CMK (cell line): ENCODE results near the gene OFD1.

Experiments used
- DNase-seq: peaks from one replicate; pipeline ENCODE4 v3.0.0-alpha.2; 2010; ENCODE audit warnings: low read depth

Gene OFD1, protein sequence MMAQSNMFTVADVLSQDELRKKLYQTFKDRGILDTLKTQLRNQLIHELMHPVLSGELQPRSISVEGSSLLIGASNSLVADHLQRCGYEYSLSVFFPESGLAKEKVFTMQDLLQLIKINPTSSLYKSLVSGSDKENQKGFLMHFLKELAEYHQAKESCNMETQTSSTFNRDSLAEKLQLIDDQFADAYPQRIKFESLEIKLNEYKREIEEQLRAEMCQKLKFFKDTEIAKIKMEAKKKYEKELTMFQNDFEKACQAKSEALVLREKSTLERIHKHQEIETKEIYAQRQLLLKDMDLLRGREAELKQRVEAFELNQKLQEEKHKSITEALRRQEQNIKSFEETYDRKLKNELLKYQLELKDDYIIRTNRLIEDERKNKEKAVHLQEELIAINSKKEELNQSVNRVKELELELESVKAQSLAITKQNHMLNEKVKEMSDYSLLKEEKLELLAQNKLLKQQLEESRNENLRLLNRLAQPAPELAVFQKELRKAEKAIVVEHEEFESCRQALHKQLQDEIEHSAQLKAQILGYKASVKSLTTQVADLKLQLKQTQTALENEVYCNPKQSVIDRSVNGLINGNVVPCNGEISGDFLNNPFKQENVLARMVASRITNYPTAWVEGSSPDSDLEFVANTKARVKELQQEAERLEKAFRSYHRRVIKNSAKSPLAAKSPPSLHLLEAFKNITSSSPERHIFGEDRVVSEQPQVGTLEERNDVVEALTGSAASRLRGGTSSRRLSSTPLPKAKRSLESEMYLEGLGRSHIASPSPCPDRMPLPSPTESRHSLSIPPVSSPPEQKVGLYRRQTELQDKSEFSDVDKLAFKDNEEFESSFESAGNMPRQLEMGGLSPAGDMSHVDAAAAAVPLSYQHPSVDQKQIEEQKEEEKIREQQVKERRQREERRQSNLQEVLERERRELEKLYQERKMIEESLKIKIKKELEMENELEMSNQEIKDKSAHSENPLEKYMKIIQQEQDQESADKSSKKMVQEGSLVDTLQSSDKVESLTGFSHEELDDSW

DNA sequence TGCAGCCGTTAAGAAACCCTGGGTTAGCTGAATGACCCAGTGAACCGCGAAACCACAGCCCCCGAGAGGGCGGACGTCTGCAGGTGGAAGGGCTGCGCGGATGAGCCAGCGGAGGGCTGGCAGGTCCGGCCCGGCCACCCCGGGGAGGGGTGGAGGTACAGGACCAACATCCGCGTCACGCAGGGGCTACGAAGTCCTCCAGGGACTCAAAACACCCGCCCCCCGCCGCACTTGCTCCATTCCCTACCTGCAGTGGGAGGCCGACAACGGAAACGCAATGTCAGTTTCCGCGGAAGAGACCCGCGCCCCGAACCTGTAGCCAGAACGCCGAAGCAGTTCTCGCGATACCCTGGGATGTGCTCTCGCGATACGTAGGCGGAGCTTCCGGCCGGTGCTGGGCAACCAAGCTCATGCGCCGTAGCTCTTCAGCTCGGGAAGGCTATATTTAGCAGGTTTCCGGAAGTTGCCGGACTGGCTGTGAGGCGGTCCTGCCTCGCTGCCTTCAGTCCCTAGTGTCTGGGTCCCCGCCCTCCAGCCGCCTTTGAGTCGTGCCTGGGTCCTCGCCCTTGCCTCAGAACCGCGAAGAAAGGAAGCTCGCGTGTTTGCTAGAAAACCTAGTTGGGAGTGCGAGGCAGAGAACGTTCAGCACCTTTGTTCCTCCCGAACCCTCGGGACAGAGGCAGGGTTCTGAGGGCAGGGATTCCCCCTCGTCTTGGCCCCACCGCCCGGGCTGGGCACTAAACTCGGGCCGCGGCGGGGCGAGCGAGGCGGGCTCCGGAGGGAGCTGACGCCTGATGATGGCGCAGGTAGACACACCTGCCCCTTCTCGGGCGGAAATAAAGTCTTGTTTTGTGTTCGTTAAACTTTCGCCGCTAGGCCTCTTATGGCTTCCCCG is at the start of gene OFD1, which contains the start of gene TRAPPC2:
Gene OFD1 (plus strand): TSS at position 471 of the 895 bp plus-strand sequence. CDS start 324 bp downstream, at position 795.
Gene TRAPPC2 (minus strand): TSS at position 343 of the 895 bp plus-strand sequence. CDS start 14,657 bp downstream, outside the sequence.
- DNase-seq: peak; percentile 87

DNA sequence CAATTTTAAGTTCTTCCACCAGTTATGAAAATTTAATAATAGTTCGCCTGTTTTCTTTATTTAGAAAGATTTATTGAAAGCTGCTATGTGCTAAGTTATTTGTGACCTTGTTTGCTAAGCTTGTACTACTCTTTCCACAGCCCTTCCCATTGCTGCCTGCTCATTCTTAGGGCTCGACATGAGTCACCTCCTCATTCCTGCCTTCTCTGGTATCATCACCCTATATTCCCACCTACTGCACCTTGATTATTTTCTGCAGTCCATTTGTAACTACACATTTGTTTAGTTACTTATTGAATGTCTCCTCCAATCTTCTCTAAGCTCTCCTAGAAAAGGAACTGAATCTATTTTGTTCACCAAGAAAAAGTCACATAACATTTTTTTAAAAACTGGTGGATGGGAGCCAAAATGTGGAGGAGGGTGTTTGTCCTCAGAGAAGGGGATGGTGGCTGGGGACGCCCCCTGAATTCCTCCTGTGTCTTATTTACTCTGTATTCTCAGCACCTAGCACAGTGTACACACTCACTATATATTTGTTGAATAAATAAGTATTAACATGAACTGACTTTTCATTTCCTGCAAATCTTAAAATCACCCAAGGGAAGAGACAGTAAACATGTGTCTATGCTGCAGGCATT is 49.3 kb upstream of the OFD1 start:
- DNase-seq: no peak

DNA sequence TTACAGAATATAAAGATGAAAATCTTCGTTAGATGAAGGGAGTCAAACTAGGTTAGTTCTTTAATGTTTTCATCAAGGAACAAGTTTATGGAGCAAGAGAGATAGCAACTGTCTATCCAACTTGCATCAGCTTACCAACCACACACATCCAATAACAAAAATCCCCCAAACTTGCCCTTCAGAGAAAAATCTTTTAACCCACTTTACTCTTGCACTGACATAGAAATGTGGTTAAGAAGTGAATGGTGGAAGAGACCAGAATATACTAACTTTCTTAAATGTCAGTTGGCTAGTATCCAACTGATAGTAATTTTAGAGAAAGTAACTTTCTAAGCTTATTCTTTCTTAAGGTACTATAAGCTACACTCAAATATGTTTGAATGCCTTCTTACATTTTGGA is 47.3 kb upstream of the OFD1 start:
- DNase-seq: no peak

DNA sequence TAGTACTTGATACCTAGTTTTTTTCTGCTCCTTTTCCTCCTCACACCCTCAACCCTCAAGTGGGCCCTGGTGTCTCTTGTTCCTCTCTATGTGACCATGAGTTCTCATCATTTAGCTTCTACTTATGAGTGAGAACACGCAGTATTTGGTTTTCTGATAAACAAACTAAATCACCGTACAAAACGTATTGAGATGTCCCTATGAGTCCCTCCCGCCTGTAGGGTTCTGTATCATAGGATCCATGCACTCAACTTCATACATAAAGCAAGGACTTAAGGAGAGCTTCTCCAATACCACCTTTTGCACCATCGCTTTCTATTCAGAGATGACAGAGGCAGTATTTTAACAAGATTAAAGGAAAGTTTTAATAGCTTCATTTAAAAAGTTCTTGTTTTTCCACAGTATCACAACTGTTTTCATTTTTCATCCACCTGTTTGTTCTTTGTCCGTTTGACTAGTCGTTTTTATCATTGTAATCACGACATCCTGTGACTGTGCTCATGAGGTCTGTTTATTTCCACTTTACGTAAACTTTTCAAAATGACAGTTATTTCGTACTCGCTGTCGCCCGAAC is 46.1 kb upstream of the OFD1 start:
- no peak for DNase-seq

DNA sequence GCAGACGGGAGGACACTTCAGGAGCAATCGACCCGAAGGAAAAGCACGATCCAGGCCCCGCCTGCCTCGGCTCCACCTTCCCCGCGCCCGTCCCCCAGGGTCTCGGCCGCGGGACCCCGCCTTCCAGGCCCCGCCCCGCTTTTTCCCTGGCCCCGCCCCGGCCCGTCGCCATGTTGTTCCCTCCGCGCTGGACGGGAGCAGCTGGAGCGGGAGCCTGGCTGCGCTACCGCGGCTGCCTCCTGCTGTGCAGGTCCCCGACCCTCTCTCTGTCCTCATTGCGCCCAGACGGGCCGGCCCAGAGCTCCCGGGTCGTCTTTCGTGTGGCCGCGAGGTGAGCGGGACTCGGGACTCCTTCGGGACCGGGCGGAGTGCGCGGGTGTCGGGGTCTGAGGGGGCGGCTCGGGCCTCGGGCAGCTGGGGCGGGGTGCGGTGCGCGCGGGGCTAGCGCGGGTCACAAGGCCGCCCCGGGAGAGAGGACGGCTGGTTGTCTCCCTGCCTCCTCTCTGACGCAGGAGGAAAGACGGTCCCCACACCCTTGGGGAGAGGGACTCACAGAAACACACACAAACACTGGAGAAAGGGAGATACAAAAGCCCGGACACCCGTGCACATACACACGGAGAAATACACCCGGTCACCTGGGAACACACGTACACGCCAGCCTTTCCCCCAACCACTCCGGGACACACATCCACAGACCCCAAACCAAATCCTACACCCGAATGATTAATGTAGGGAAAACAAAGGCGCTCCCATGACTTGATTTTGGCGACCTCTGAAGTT is 45.4 kb upstream of the OFD1 start, which contains the start of gene RAB9A:
Gene RAB9A (plus strand): TSS at position 171 of the 783 bp plus-strand sequence. CDS start 19,619 bp downstream, outside the sequence.
- DNase-seq: peak; percentile 34

DNA sequence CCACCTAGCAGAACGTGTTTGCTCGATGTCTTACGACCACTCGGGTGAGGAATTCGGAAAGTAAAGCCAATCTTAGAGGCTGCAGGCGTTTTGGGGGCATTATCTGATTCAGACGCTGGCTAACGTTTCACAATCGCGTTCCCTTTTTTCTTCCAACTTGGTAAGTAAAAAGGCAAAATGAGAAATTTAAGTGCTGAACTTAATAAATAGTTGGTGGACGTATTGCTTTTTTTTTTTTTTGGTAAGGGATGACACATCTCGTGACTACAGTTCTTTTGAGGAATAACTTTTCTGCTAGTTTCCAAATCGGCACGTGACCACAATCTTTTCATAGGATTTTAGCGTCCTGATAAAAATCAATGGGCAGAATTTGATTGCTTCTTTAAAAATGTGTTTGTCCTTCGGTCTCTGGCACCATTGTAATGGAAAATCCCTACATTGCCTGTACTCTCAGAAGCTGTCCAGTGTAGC is 44.8 kb upstream of the OFD1 start:
- no peak for DNase-seq

DNA sequence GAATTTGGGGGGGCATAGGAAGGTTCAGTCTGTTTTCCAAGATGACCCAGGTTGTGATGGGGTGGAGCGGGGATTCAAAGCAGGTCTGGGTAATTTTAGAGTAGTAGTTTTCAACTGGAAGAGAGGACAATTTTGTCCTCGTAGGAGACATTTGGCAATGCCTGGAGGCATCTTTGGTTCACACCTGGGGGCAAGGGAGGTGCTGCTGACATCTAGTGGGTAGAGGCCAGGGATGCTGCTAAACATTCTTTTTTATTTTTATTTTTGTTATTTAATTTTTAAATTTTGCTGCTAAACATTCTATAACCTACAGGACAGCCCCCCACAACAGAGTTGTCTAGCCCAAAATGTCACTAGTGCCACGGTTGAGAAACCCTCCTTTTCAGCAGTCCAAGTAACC is 43.7 kb upstream of the OFD1 start:
- DNase-seq: no peak

DNA sequence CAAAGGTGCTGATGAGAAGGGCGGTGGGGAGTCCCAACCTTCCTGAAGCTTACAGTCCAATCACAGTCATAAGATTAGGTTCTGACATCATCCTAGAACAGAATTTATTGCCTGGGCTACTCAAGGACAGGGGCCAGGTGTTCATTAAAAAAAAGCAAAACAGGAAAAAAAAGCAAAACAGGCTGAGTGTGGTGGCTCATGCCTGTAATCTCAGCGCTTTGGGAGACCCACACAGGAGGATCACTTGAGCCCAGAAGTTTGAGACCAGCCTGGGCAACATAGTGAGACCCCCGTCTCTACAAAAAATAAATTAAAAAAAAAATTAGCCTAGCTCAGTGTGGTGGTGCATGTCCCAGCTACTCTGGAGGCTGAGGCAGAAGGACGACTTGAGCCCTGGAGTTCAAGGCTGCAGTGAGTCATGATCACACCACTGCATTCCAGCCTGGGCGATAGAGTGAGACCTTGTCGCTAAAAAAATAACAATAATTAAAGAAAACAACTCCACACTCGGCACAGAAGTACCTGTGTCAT is 42.6 kb upstream of the OFD1 start:
- no peak for DNase-seq

DNA sequence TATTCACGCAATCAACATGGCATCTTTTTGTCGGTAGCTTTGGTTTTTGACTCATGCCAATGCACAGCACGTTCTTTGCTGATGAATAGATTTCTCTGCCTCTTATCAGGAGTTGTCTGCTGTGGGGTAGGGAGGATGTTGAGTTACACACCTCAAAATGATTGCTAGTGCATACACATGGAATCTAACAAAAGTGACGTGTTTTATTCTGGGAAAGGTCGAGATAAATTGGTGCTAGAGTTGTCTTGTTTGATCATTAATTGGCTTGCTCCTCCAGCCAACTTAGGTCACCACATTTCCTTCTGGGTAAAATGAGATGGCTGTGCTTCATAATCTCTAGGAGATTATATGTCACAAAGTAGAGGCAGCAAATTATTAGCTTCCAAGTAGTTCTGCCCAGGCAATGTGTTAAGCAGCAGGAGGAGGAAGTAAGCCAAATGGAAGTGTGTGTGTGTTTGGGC is 41.7 kb upstream of the OFD1 start:
- no peak for DNase-seq

DNA sequence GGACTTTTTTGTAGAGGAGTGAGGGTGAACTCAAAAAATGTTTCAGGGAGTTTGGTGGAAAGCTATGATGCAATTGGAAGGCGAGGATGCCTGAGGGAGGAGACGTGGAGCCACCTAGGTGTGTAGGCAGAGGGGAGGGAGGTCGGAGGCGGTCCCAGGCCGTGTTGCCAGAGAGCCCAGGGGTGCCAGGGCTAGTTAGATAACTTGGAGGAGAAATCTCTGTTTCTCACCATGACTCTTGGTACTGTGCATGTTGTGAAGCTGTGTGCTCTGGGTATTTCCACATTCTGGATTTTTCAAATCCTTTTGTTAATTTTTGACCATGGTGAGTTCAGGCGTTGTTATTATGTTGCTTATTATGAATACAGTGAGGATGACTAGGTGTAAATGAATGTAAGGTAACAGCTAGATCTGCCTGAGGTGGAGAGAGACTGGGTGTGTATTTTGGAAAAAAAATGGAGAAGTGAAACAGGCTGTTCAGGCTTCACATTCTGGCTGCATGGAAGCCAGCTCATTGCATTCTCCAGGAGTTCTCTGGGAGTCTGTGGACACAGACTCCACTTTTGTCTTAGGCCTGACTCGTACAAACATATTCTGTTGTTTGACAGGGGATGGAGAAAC is 41.1 kb upstream of the OFD1 start:
- no peak for DNase-seq

DNA sequence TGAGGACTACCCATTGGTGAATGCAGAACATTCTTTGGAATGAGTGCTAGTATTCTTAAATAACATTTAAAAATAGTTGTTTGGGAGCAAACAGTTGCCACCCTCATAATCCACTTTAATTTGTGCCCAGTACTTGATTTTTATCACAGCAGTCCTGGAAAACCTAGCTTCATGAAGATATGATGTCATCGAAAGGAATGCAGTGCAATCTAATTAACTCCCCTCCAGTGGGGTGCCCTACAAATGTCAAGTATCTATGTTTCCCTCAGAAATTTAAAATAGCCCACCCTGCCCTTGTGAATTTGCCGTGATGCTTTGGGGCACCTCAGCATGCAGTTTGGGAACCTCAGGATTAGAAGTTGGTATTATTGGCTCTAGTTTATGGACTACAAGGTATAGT is 40.2 kb upstream of the OFD1 start:
- DNase-seq: no peak

DNA sequence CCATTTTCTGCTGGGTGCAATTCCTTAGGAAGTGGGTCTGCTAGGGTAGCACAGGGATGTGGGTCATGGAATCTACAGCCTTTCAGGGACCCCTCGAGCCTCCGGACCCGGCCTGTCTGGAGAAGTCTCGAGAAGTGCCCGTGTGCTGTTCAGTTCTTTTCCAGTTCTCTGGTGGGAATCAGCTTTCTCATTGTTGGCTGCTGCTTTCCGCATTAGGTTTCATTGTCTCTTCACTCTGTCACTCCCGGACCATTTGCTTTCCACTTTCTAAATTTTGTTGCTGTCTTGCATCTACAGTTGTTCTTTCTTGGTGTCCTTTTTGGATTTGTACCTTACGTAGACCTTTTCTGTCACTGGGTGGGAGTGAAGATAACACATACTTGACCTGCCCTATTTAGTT is 39.6 kb upstream of the OFD1 start:
- no peak for DNase-seq

DNA sequence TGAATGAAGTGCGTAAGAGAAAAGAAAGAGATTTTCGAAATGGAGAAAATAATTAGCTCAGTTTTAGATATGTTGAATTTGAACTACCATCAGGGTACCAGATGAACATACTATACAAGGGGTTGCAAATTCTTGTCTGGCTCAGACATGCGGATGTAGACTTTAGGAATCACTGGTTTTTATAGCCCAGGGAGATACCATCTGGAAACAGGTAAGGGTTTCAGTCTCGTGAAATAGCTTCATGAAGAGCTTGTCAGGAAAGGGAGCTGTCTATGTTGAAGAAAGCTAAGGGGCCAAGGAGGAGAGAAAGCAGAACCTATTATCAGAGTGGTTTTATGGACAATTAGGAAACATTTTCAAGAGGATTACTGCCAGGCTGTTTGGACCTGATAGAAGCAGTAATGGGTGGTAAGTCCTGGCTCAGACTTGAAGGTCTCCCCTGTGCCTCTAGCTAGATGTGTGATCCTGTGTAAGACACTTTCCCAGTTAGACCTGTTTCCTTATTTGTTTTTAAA is 38.9 kb upstream of the OFD1 start:
- no peak for DNase-seq

DNA sequence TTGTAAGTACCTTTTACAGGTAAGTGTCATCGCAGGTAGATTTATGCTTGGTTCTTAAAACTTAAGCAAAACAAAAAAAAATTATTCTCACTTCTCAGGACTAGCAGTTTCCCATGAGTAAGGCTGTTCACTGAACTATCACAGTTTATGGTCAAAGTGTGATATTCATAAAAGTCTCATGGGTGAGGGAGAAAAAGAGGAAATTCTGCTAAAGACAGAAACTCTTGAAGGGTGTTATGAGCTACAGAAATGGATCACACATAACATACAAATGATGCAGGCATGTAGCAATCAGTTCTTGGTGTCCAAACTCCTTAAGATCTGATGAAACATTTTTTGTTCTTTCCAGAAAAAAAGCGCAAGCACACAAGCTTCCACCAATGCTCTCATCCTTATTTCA is 37.1 kb upstream of the OFD1 start:
- DNase-seq: no peak

DNA sequence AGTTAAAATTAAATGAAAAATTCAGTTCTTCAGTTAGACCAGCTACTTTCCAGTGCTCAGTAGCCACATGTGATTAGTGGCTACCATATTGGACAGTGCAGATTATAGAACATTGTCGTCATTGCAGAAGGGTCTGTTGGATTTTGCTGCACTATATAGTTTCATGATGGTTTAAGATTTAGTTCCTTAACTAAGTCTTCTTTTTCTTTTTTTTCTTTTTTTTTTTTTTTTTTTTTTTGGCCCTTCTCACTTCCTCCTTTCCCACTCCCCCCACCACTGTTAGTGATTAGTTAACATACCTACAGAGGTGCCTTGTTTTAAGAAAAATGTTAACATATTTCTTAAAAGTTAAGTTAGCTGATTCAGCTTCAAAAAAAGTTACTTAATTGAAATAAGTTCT is 36.6 kb upstream of the OFD1 start:
- DNase-seq: no peak

DNA sequence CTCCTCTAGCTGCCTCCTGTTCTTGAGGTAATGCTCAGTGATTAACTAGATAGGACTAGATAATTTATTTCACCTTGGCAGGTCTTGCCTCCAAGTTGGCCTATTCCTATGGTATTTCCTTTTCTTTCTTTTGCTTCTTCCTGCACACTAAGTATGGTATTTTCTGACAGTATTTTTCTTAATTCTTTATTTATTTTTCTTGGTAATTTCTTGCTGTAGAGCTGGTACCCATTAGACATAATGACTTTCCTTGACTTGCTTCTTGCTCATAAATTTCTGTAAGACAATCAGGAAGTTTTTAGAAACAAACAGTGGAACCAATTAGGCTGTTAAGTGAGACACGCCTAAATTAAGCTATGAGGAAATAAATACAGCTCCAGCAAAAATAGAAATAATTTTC is 36.1 kb upstream of the OFD1 start:
- no peak for DNase-seq

DNA sequence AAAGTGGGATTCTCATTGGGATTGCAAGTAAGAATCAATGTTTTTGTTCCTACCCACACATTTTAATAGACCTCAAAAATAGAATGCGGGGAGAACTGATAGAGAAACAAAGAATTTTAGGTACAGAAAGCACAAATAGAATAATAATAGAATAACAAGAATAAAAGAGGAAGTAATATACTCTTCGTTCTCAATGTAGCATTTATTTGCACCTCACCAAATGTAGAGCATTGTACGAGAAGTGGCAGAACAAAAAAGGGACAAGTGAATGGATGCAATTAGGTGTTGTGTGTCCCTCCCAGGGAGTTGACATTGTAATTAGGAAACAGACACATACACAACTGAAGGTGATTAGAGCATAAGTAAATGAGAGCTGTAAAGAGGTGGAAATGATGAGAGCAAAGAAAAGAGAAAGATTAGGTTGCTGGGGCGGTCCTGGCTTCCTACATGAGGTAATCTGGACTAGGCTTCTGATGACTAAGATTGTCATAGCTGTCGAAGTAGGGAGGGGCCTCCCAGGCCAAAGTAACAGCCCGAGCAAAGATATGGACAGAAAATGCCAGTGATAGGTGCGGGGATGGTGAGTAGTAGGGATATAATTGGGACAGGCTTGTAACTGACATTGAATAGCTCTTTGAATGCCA is 35.2 kb upstream of the OFD1 start:
- DNase-seq: no peak

DNA sequence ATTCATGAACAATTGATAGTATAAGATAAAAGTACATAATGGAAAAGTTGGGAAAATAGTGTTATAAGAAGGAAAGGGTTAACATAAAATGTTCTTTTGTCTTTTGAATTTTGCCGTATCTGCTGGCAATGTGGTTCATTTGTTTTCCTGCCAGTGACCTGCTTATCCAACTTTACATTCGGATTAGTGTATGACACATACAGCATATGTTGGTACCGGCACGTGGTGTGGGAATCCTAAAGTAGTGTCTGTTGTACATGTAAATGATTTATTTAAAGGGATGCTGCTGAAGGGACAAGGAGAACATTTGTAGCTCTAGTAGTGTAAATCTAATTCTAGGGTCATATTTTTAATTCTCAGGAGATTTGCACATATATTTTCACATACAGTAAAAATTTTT is 34.2 kb upstream of the OFD1 start:
- no peak for DNase-seq
